Aortic smooth muscle cell (primary cell): Measurements from ENCODE around the gene IGFBPL1. TPM values are rescaled to one million over a fixed set of nuclear protein-coding genes. Genes with fewer than 3 reads are reported as not detected.

ENCODE experiments used
- total RNA-seq: library from RNA; depleted of rRNA; stranded (reverse); fragments of >200 nt; gene quantifications from 2 replicates; pipeline ENCODE4 v1.2.3, GENCODE V29; 2014

IGFBPL1 gene
- total RNA-seq = not detected in 2 replicates

DNA sequence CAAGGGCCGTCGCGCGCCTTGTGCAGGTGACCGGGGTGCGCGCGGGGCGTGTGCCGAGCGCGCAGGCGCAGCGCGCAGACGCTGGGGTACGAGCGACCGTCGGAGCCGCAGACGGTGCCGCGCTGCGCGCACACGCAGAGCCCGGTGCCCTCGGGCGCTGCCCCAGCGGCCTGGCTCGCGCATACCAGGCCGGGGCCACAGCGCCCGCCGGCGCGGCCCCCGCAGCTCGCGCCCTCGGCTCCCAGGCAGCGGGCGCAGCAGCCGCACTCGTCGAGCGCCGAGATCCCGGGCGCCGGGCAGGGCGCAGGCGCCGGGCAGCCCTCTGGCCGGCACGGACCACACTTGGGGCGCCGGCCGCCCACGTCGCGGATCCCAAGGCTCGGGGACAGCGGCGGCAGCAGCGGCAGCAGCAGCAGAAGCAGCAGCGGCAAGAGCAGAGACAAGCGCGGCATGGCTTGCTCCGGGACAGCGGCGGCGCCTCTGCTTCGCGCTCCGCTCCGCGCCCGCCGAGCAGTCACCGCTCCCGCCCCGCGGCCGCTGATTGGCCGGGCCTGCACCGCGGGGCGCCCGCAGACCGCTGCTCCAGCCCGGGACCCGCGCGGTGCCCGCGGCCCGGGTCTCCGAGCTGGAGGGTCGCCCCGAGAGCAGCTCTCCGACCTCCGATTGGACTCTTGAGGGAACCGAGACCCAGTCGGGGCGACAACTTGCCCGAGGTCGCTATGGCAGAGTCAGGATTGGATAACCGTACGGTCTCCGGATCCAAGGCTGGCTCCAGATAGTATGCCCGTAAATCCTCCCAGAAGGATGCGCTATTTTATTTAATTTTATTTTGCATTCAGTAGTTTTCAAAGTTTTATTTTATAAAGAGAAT lies at the start of gene IGFBPL1:
Gene IGFBPL1 (minus strand): TSS at position 482 of the 871 bp plus-strand sequence. CDS start 30 bp downstream, at position 452.

GRCh38 chr9:38392235-38393127 lies 31.8 kb downstream of the IGFBPL1 start, which contains the start of gene ALDH1B1:
Gene ALDH1B1 (plus strand): TSS chr9:38392702. CDS start chr9:38395749, 3,047 bp downstream.

Other genes starting within 250 kb of the IGFBPL1 start
- 6.8 and 9.9 TPM in 2 replicates for gene ALDH1B1, start 31.8 kb downstream of the IGFBPL1 start, total RNA-seq
- 0.06 and 0.13 TPM in 2 replicates for gene ANKRD18A, start 196.1 kb upstream of the IGFBPL1 start, total RNA-seq